Stimulated activated CD4-positive, alpha-beta T cell treated with anti-CD3 and anti-CD28 coated beads, Interleukin-2, amount 100 ng/mL, for 48 hours (primary cell): Measurements from ENCODE around the gene FBXO38.
"Not testable (repeated sequence)": the region's sequence is repeated elsewhere in the genome, so short reads cannot be mapped to it uniquely, and the experiment has no call there.

Experiments
- DNase-seq, 2 donors: peaks; one replicate each; pipeline ENCODE4 v3.0.0-alpha.2; 2020

Gene FBXO38

DNA sequence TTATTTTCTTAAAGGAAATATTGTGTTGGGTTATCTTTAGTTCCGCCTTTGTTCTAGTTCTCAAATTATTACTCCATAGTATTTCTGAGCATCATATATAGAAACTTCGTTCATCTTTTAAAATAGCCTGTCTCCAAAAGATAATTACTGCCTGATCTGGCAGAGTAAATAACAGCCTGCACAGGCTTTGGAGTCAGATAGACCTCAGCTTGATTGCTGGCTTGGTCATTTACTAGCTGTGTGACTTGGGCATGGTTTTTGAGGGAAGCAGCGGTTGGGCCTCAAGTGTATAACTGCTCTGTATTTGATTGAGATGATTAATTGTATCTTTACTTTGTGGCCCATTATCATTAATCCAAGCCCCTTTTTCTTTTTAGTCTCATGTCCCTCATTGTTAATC, 50.1 kb downstream of the FBXO38 start:
- DNase-seq = no peak

DNA sequence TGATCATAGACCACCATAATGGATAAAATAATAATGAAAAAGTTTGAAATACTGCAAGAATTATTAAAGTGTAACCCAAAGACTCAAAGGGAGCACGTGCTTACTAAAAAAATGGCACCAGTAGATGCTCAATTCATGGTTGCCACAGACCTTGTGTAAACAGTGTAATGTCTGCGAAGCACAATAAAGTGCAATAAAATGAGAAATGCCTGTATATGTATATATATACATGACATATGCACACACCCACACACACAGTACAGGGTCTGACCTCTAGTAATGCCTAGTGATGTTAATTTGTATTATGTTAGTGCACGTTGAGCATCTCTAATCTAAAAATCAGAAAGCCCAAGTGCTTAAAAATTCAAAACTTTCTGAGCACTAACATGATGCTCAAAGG, 52.3 kb downstream of the FBXO38 start:
- DNase-seq = no peak

DNA sequence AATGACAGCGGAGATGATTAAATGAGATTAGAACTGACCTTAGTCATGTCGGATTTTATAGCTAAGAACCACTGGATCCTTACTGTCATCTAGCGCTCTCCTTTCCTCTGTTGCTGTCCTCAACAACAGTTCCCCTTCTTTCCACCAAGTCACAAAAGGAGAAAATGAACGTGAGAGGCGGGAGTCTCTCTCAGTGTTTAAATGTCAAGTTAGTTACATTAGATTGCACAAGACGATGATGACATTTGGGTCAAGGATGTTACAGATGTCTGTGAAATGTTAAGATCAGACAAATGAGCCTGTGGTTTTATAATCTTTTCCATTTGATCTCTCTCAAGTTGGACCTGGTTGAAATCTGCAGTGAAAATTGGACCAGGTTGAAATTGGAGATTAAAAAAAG, 53.5 kb downstream of the FBXO38 start:
- DNase-seq = no peak

DNA sequence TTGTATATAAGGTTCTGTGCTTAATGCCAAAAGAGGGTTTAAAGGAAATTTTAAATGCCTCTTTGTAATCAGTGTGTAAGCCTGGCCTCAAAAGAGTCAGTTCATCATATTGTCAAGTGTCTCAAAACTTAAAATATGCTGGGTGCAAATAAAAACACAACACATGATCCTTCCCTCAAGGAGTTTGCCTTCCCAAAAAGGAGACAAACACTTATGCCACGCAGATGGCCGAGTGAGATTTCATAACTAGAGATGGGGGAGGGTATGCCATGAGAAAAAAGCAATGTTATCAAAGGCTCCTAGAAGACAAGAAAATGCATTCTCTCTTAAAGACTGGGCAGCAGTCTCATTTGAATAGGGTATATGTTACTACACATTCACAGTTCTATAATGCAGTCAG, 55.2 kb downstream of the FBXO38 start:
- no peak for DNase-seq

DNA sequence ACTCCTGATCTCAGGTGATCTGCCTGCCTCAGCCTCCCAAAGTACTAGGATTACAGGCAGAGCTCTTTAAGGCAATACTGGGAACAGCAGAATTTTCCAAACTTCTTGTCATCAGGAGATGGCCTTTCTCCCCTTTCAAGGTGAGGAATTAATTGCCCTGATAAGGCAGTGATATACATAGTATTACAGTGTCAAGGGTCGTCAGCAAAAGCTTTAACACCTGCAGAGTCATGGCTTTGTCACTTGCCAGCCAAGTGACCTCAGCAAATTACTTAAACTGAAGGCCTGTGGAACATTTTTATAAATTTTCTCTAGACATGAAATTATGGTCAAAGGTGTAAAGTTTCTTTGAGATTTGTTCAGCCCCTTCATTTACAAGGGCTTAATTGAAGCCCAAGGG, 59.5 kb downstream of the FBXO38 start:
- no peak for DNase-seq

DNA sequence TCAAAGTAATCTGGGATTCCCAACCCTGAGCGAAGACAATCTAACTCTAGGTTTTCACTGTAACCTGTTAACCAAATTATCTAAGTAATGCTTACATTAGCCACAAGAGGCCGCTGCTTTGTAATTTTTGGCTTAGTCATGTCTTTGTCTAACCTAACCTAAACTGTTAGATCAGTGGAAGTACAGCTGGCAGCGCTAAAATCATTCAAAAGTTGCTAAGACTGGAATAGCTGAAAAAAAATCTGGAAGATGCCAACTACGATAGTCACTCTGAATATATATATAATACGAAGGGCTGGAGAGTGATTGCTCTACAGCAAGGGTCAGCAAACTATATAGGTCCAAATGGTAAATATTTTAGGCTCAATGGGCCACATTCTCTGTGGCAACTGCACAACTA, 60.2 kb downstream of the FBXO38 start:
- DNase-seq = peak; percentile 52 to 53

DNA sequence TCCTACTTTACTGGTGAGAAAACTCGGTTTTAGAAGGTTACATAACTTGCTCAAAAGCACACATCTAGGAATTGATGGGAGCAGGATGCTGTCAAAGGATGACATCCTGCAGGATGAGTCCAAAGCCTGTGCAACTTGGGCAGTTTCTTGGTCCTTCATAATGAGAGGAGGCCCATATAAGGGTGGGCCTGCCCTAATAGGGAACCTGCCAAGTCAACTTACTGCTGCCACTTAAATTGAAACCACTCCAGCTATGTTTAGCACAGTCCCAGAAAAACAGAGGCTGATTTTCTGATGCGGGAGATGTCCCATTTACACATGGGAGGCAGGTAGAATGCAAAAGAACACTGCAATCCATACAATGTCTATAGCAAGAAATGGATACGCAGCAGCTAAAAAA, 61.8 kb downstream of the FBXO38 start:
- DNase-seq = no peak

DNA sequence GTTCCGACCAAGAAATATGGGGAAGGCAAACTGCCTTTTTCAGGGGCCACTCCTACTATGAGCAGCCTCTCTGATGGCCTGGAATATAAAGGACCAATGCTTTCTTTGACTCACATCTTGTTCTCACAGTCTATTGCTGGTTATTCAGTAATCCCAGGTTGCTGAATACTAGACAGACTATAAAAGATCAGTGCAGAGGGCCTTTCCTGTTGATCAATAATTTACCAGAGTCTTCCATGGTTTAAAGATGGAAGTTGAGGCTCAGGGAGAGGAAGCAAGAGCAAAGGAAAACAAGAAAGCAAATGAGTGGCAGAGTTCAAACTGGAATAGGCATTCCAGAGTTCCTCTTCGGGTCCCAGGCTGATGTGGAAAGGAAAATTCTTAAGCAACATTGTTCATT, 62.9 kb downstream of the FBXO38 start:
- no peak for DNase-seq

DNA sequence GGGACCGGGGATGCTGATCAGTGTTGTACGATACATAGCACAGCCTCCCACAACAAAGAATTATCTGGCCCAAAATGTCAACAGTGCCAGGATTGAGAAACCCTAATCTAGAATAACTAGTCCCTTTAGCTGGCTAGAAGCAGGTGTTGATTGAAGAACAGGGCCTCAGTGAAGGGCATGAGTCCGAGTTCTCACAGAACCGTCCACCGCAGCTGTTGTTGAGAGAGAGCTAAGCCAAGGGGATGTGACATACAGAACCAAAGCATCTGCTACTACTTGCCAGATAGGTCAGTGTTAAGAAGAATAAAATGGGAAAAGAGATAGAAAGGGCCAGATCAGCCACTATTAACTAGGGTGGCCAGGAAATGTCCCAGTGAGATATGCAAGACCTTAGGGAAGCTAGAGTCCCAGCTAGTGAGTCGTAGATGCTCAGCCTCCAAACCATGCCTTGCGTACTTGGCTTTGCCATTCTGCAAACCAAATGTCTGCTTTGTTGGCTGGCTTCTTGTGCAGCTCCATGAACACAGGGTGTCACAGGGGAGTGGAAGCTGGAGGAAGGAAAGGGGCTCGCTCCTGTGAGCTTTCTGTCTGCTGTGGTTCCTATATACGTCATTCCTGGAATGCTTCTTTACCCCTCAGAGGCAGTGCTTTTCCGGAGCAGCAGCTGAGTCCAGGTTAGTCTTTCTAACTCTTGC, 68.9 kb downstream of the FBXO38 start:
- no peak for DNase-seq

DNA sequence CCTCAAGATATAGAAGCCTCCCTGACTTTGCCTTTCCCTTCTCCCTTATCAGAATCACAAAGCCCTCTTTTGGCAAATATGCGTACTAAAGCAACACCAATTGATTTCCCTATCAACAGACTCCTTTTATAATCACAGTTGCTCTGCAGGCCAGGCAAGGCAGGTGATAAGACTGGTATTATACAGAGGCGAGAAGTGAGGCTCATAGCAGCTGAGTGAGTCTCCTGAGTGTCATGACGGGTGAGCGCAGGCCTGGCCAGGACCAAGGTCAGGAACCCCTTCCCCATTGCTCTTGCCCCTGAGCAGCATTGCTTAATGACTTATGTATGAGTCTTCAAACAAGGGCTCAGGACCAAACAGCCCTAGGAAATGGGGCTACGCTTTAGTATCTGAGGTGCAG, 70.8 kb downstream of the FBXO38 start:
- no peak for DNase-seq

DNA sequence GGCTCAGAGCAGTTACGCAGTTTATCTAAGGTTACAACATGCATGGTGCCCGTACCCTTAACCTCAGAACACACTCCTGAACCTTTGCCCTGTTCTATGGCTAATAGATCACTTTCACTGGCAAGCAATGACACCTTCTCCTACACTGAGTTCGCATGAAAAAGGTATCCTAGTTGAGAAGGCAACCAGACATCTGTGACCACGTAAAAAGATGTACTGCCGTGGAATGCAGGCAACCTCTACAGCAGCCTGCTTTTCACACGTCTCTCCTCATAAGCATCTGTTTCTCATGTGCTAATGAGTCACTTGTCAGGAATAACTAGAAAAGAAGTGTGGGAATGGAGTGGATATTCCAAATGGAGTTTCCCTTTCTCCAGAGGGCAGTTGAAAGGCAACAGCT, 71.4 kb downstream of the FBXO38 start:
- DNase-seq = no peak

DNA sequence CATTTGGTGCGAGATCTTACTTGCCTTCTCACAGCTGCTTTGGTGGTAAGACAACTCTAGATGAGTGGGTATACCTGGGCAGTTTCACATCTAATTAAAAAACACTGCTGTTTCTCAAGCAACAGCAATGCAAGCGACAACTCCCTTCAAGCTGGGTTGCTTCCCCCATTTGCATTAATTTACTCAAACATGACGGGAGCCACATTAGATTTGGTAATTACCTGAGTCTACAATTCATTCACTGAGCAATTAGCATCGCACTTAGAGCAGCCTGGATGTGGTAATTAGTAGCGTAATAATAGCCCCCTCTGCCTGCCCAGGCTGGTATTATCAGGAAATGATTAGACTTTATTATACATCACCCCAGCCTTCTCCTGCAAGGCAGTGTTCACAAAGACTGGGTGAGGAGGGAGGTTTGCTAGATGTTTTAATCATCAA, 73.4 kb downstream of the FBXO38 start:
- DNase-seq = no peak

DNA sequence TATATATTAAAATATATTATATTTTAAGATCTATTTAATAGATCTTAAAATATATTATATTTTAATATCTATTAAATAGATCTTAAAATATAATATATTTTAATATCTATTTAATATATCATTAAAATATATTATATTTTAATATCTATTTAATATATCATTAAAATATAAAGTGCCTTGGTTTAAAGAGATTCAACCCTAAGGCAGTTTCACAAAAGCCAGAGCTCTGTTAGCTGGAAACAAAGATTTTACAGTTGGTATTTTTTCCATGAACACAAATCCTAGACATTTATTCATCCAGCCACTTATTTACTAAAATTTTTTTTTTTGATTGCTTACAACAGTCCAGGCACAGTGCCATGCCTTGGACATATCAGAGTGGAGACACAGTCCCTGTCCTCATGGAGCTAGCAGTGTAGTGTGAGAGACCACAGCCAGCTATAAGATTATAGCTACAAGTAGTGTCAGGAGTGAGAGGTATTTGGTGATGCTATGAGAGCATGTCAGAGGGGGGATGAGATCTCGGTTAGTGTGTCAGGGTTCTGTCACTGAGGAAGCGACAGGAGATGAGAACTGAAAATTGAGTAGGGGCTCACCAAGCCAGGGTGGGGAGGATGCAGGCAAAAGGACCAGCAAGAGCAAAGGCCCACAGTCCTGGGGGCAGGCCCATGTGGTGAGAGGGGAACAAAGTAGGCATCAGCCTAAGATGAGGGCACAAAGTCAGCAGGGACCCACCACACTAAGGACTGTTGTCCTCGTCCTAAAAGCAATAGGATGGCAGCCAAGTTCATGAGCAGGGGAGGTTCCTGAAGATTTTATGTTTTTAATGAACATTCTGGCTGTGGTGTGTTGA, 74.5 kb downstream of the FBXO38 start:
- DNase-seq = no peak

DNA sequence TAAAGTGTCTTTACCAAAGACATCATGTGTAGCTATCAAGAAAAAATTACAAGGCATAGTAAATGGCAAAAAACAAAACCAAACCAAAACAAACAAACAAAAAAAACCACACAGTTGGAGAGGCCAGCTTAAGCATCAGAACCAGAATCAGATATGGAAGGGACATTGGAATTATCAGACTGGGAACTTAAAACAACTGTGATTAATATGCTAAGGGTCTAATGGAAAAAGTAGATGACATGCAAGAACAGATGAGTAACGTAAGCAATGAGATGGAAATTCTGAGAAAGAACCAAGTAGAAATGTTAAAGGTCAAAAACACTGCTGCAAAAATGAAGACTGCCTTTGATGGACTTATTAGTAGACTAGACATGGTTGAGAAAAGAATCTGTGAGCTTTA, 75.9 kb downstream of the FBXO38 start:
- DNase-seq = no peak

DNA sequence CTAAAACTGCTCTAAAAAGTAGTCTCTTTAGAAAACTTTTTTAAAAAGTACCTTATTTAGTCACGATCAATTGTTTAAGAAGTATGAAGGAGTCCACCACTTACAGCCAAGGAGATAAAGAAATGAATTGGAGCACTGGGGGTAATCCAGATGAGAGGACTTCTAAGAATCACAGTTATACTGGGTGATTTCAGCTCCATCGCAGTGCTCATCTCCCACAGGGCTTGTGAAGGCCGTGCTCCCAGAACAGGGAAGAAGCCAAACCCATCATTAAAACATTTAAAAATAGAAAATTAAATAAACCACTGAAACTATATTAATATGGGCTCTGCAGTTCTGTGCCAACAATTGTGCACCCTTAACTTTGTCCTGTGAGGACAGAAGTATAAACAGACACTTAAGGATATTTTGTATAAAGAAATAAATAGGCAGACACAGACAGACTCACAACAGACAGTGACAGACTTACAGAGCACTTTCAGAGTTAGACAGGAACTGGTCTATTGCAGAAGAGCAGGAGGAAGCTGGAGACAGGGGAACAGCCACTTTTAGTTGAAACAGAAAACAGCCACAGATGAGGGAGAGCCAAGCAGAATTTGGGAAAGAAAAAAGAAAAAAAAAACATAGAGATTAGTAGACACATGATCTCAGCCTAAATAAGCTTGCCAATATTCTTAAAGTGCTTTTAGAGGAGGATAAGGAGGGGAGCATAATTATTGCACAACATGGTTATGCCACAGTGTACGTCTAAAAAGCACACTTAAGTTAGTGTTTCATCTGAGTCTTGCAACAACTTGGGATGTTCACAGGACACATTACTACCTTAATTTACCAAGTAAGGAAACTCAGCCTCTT, 81.8 kb downstream of the FBXO38 start:
- DNase-seq = no peak

DNA sequence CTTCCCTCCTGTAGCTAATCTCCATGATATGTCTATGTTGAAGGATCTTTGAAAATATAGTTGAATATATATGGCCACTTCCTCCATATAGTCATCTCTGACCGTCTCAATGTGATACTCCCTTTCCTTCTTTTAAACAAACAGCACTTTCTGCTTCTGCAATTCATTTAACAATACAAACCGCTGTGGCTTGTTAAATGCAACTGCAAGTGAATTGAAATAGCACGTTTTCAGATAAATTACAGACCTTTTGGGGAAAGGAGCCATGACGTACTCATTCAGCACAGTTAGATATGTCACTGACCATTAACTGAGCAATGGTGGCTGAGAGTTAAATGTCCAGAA, 82.5 kb downstream of the FBXO38 start:
- no peak for DNase-seq

DNA sequence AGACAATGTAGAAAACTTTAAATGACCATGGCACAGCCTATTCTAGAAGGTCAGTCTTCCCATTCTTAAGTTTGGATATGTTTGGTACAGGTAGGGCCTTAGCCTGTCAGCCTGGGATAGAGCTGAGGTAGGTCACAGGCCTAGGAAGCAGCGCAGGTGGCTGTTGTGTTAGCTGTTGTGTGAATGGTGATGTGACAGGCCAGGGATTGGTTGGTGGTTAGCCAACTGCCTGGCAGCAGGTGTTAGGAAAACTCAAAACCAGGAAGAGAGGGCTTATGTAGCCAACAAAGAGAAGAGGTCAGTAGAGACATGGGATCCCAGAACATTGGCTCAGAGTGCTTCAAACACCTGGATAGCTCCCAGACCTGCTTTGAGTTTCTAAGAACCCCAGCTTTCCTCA, 84.2 kb downstream of the FBXO38 start:
- no peak for DNase-seq

DNA sequence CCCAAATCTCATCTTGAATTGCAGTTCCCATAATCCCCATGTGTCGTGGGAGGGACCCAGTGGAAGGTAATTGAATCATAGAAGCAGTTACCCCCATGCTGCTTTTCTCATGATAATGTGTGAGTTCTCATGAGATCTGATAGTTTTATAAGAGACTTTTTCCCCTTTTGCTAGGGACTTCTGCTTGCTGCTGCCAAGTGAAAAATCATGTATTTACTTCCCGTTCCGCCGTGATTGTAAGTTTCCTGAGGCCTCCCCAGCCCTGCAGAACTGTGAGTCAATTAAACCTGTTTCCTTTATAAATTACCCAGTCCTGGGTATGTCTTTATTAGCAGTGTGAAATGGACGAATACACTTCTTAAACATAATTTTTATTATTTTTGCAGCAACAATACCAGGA, 85.0 kb downstream of the FBXO38 start:
- DNase-seq = not testable (repeated sequence)

DNA sequence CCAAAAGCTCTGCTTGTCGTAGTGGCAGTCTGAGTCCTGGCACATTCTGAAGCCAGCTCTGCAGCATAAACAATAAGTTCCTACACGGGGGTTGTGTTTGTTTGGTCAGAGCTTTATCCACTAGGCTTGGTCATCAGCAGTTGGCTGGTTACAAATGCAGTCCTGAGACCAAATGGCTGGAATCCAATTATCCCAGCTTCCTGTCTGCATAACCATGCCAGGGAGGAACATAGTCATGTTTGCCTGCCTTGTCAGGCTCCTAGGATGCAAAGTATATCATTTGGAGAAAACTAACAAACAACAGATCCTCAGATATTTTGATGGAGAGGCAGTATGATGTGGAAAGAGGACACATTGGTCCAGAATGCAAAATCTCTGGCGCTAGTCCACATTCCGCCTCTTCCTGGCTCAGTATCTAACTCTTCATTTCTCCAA, 85.8 kb downstream of the FBXO38 start:
- no peak for DNase-seq

DNA sequence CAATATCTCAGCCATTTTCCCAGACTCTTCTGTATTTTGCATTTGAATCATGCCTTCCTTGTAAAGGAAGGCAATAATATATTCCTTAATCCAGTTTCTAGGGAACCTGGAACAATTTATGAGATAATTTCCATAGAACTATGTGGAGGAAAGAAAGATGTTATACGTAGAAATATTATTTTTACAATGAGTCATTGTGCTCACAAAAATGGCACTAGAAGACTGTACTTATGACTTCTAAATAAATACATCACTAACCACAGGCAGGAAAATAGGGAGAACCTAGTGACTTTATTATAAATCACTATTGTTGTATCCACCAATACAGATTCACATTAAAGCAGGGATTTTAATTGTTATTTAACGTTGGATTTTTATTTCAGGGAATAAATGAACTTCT, 87.6 kb downstream of the FBXO38 start:
- DNase-seq = no peak

DNA sequence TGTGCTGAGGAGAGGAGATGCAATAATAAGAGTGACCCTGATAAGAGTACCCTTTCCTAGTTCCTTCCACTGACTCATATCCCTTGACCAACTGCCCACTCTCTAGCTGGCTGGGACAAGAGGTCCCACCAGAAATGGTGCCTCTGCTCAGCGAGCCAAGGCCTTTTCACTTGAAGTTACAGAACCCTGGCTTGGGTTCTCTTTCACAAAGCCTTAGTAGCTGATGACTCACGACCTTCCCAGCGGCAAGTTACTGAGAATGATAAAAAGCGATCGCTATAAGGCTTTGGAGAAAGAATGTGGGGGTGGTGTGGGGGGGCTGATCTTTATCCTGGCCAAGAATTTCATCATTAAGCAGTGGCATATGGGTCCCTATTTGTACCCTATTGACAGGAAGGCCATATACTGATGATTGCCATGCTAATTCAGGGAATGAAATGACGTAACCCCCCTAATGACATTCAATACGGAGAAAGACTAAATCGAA, 90.3 kb downstream of the FBXO38 start:
- no peak for DNase-seq

DNA sequence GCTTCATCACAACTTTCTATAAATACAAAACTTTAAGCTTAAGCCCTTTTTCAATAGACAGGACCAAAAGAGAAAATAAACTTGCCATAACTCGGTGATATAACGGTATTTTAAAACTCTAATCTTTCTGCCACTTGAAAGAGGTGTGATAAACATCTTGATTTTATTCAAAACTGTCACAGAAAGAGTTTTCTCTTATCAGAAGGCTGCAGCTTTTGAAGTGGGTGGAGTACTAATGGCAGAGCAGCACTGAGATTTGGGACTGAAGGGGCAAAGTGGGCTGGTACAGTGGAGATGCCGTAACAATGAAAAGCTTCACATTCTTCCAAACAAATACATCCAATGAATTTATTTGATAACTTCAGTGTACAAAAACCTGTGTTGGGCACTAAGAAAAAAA, 92.5 kb downstream of the FBXO38 start:
- no peak for DNase-seq

DNA sequence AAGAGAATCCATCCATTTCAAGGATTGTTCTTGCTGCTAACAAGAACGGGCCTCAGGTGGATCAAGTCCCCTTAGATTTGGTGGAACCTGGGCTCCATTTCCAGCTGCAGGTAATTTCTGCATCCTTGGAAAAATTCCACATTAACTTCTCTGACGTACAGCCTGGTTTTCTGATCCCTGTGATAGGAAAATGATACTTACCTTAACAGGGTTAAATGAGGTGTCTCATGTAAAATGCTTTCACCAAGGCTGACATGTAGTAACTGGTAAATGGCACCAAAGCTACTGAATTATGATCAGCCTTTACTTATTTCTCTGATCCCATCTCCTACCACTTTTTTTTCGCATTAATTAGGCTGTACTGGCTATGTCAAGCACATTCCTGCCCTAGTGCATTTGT, 93.7 kb downstream of the FBXO38 start:
- no peak for DNase-seq

DNA sequence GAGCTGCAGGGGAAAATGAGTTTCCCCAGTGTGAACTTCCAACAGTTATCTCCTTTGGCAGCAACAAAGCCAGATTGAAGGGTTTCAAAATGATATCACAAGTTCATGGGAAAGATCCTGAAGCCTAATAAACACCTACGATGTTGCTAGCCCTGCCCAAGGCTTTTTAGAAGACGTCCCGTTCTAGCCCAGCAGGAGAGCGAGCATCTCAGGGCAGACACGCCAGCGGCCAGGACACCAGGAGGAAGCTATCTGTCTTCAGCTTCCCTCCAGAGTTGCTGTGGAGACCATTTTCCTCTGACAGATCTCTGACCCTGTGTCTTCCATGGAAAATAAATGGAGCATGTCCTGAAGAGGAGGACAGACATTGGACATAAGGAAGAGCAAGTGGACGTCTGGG, 98.4 kb downstream of the FBXO38 start:
- DNase-seq = no peak
